ENCODE results near the gene RELN.

GRCh38 chr7:103781409-103781808, 208.0 kb downstream of the RELN start:
- TF ChIP-seq CTCF (optimal IDR thresholded peaks at IDR 0.05 in 1 of 3, IDR thresholded peaks at IDR 0.05 in 1 of 3, conservative IDR thresholded peaks at IDR 0.05 in 1 of 3; ENCODE audit: extremely low read depth in 1 of 3, insufficient read depth in 2 of 3, low read length in 3 of 3) (no peak), EZH2 (IDR thresholded peaks at IDR 0.05; ENCODE audit: low read length) (no peak)

Measured in keratinocyte (primary cell).